GM18861 (cell line): ENCODE data around the gene LRRC4C.

Experiments used
- ATAC-seq: cut with Tn5 transposase; IDR thresholded peaks from one replicate; pipeline ENCODE4 v1.9.1; 2021; ENCODE audit not compliant: unreplicated experiment

The LRRC4C gene

GRCh38 chr11:41419901-41420300 lies 39.6 kb downstream of the LRRC4C start:
- ATAC-seq, result no peak

- no peak for ATAC-seq
These were observed 44.5 kb downstream of the LRRC4C start for GRCh38 chr11:41414771-41415440.

GRCh38 chr11:41413843-41414242 lies 45.6 kb downstream of the LRRC4C start:
- ATAC-seq, result no peak

GRCh38 chr11:41405812-41406211 lies 53.6 kb downstream of the LRRC4C start:
- ATAC-seq, result no peak

- ATAC-seq, result no peak
These were observed 55.3 kb downstream of the LRRC4C start for GRCh38 chr11:41404109-41404508.

GRCh38 chr11:41403458-41403857 lies 56.0 kb downstream of the LRRC4C start:
- no peak for ATAC-seq

- no peak for ATAC-seq
These were observed 58.6 kb downstream of the LRRC4C start for GRCh38 chr11:41400819-41401382.

- no peak for ATAC-seq
These were observed 59.3 kb downstream of the LRRC4C start for GRCh38 chr11:41400124-41400523.

- ATAC-seq, result no peak
These were observed 60.1 kb downstream of the LRRC4C start for GRCh38 chr11:41399323-41399722.

- ATAC-seq, result no peak
These were observed 61.3 kb downstream of the LRRC4C start for GRCh38 chr11:41398175-41398574.

GRCh38 chr11:41394521-41395195 lies 64.8 kb downstream of the LRRC4C start:
- ATAC-seq, result no peak

GRCh38 chr11:41392596-41392995 lies 66.9 kb downstream of the LRRC4C start:
- ATAC-seq, result no peak

- no peak for ATAC-seq
These were observed 69.8 kb downstream of the LRRC4C start for GRCh38 chr11:41389623-41390130.

- ATAC-seq, result no peak
These were observed 75.1 kb downstream of the LRRC4C start for GRCh38 chr11:41384329-41384728.

- no peak for ATAC-seq
These were observed 75.7 kb downstream of the LRRC4C start for GRCh38 chr11:41383768-41384167.

- no peak for ATAC-seq
These were observed 76.5 kb downstream of the LRRC4C start for GRCh38 chr11:41382927-41383326.

GRCh38 chr11:41379084-41379483 lies 80.4 kb downstream of the LRRC4C start:
- ATAC-seq, result no peak

GRCh38 chr11:41377709-41378394 lies 81.6 kb downstream of the LRRC4C start:
- no peak for ATAC-seq

GRCh38 chr11:41351825-41352224 lies 107.6 kb downstream of the LRRC4C start:
- no peak for ATAC-seq

- ATAC-seq, result no peak
These were observed 113.4 kb downstream of the LRRC4C start for GRCh38 chr11:41346042-41346441.
